H1 (cell line): ENCODE data around the gene CPSF4L. TPM values are rescaled to one million over a fixed set of nuclear protein-coding genes. Genes with fewer than 3 reads are reported as not detected.
A peak's percentile ranks its signal among the peaks of the same experiment; 100 is the strongest.

Experiments
- CEBPB ChIP-seq: IDR thresholded peaks from 2 replicates; pipeline ENCODE4 v1.6.1; 2012; ENCODE audit warnings: low read depth, low read length
- EP300 ChIP-seq, 2 experiments: IDR thresholded peaks; 1 replicate in 1 of 2; 2 replicates in 1 of 2; pipeline ENCODE4 v1.6.1; 2011 to 2012; ENCODE audit warnings: low read depth in 2 of 2, low read length in 2 of 2, mild to moderate bottlenecking in 2 of 2, borderline replicate concordance in 1 of 2, inconsistent platforms in 1 of 2, moderate library complexity in 1 of 2
- HDAC2 ChIP-seq, 2 experiments: fragments of 300-600 bp in 1 of 2; sonication (generic) in 1 of 2; IDR thresholded peaks; 2 replicates each; pipeline ENCODE4 v1.6.1; 2011 to 2012; ENCODE audit warnings: low read depth in 2 of 2, low read length in 2 of 2, mild to moderate bottlenecking in 2 of 2, moderate library complexity in 2 of 2, borderline replicate concordance in 1 of 2, inconsistent platforms in 1 of 2
- KDM1A ChIP-seq: fragments of 200-600, 300-600 bp; sonication (generic); IDR thresholded peaks from 2 replicates; pipeline ENCODE4 v1.7.1; 2016; ENCODE audit warnings: mild to moderate bottlenecking, low read length, borderline replicate concordance
- KDM5A ChIP-seq: fragments of 200-600 bp; IDR thresholded peaks from 2 replicates; pipeline ENCODE4 v1.7.1; 2012; ENCODE audit warnings: mild to moderate bottlenecking, low read length, inconsistent platforms, mixed read lengths
- RFX5 ChIP-seq: IDR thresholded peaks from 2 replicates; pipeline ENCODE4 v1.6.1; 2011; ENCODE audit warnings: low read depth, low read length, improper control_type of control experiment, borderline replicate concordance
- SIRT6 ChIP-seq: IDR thresholded peaks from one replicate; pipeline ENCODE4 v1.7.1; 2012; ENCODE audit warnings: low read length, inconsistent platforms
- SP2 ChIP-seq: IDR thresholded peaks from 2 replicates; pipeline ENCODE4 v1.6.1; 2012; ENCODE audit warnings: mild to moderate bottlenecking, low read length, inconsistent platforms
- TCF12 ChIP-seq: IDR thresholded peaks from 2 replicates; pipeline ENCODE4 v1.6.1; 2011; ENCODE audit warnings: low read depth, mild to moderate bottlenecking, low read length
- polyA plus RNA-seq, 7 experiments: library from polyadenylated mRNA; depleted of rRNA in 3 of 7; stranded (reverse) in 5 of 7; unstranded in 2 of 7; fragments of >200 nt in 5 of 7; fragments of 200-250 nt in 2 of 7; gene quantifications; 1 replicate in 5 of 7; 2 replicates in 1 of 7; 4 replicates in 1 of 7; pipeline versions ENCODE4 v1.2.1 to v1.2.3, GENCODE V29; 2011 to 2013; ENCODE audit warnings: missing spikeins in 2 of 7, mixed read lengths in 2 of 7
- total RNA-seq: library from RNA; stranded (reverse); fragmentation: NEBNext Ultra II Directional; extraction: Animal tissue kit (Norgen Biotek cat#: 25700); gene quantifications from 2 replicates; pipeline ENCODE4 v1.2.1, GENCODE V29; 2021
- TF ChIP-seq, protein P1 (sequence below): IDR thresholded peaks from 2 replicates; pipeline ENCODE4 v1.6.1; 2012; ENCODE audit warnings: inconsistent platforms

The CPSF4L gene
- total and polyA plus RNA-seq, 2 of the 8 experiments (the other 6 are each of a cell fraction or from before 2014, with no cell fraction given): not detected

DNA sequence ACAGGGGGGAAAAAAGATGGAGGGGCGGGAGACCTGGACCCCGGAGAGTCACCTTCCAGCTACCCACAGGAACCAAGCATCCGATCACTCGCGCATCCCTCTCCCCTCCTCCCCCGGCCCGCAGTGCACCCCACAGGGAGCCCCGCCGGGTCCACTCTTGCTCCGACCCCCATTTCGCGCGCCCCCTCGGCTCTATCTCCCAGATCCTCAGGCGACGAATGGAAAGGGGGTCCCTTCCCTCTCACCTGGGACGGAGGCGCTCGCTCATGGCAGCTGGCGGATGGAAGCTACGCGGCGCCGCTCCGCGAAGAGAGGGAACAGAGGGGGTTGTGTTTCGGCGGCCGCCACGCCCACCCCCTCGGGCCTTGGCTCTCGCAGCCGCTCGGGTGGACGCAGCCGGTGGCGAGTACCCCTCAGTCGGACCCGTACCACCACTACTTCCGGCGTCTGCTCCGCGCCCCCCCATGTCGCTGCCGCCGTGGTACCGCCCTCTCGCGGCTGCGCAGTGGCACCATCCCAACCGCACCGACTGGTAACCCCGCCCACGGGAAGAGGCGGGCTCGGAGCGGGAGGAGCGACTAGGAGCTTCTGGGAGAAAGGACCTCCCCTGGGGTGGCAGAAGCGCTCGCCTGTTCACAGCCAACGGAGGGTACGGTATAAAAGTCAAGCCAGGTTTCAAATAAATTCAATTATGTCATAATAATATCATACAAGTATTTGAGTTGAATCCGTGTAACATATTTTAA lies 29.7 kb downstream of the CPSF4L start (continued):
- TF ChIP-seq SIRT6: no peak
- TF ChIP-seq KDM5A: no peak
- TF ChIP-seq CEBPB: no peak
- no peak for TF ChIP-seq RFX5
- no peak for TF ChIP-seq TCF12
- TF ChIP-seq KDM1A: no peak
- no peak for TF ChIP-seq SP2
- peak in 1 of 2 experiments; percentile 70; a peak in 2 of 4 replicates for TF ChIP-seq HDAC2 (IDR thresholded peaks at IDR 0.05; ENCODE audit: borderline replicate concordance in 1 of 2, low read depth in 2 of 2, low read length in 2 of 2)
- TF ChIP-seq EP300 (IDR thresholded peaks at IDR 0.05; ENCODE audit: borderline replicate concordance in 1 of 2, low read depth in 2 of 2, low read length in 2 of 2): peak in 1 of 2 experiments; percentile 41; a peak in 1 of 3 replicates
- TF ChIP-seq, protein P1, sequence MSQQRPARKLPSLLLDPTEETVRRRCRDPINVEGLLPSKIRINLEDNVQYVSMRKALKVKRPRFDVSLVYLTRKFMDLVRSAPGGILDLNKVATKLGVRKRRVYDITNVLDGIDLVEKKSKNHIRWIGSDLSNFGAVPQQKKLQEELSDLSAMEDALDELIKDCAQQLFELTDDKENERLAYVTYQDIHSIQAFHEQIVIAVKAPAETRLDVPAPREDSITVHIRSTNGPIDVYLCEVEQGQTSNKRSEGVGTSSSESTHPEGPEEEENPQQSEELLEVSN: no peak
- TF ChIP-seq, all 59 proteins: peak for 18
